ENCODE data around the gene ANKS1B.

ANKS1B gene

GRCh38 chr12:98736352-98737321 lies 1248.1 kb downstream of the ANKS1B start:
- Histone ChIP-seq H3K27me3 (ENCODE audit: control insufficient read depth in 2 of 2, insufficient read depth in 2 of 2, low read length in 2 of 2) (no peaks in the 10 kb centered on the region), H3K9ac (ENCODE audit: low read depth in 1 of 2, low read length in 2 of 2) (no peak overlapping the region), H3K9me3 (ENCODE audit: control insufficient read depth in 2 of 2, low read length in 2 of 2) (no peaks in the 10 kb centered on the region), H3K36me3 (ENCODE audit: control insufficient read depth in 2 of 2, insufficient read depth in 2 of 2, low read length in 2 of 2) (peaks cover 16 to 19% of the 10 kb centered on the region in 2 donors), H3K4me1 (ENCODE audit: control insufficient read depth in 2 of 2, insufficient read depth in 2 of 2, low read length in 2 of 2) (no peaks in the 10 kb centered on the region), H3K27ac (ENCODE audit: low read depth in 2 of 2, low read length in 2 of 2) (no peak overlapping the region), H3K4me3 (ENCODE audit: low read length in 2 of 2) (no peak overlapping the region)

GRCh38 chr12:98735821-98736220 lies 1248.9 kb downstream of the ANKS1B start:
- no peaks in the 10 kb centered on the region for H3K9me3 ChIP-seq (ENCODE audit: control insufficient read depth in 2 of 2, low read length in 2 of 2)
- H3K27ac ChIP-seq (ENCODE audit: low read depth in 2 of 2, low read length in 2 of 2): no peak overlapping the region
- H3K36me3 ChIP-seq (ENCODE audit: control insufficient read depth in 2 of 2, insufficient read depth in 2 of 2, low read length in 2 of 2): peaks cover 20 to 22% of the 10 kb centered on the region in 2 donors
- H3K4me1 ChIP-seq (ENCODE audit: control insufficient read depth in 2 of 2, insufficient read depth in 2 of 2, low read length in 2 of 2): no peaks in the 10 kb centered on the region
- no peaks in the 10 kb centered on the region for H3K27me3 ChIP-seq (ENCODE audit: control insufficient read depth in 2 of 2, insufficient read depth in 2 of 2, low read length in 2 of 2)
- H3K9ac ChIP-seq (ENCODE audit: low read depth in 1 of 2, low read length in 2 of 2): no peak overlapping the region
- H3K4me3 ChIP-seq (ENCODE audit: low read length in 2 of 2): no peak overlapping the region

- no peak overlapping the region for H3K4me3 ChIP-seq (ENCODE audit: low read length in 2 of 2)
- no peak overlapping the region for H3K27ac ChIP-seq (ENCODE audit: low read depth in 2 of 2, low read length in 2 of 2)
- no peaks in the 10 kb centered on the region for H3K9me3 ChIP-seq (ENCODE audit: control insufficient read depth in 2 of 2, low read length in 2 of 2)
- no peaks in the 10 kb centered on the region for H3K4me1 ChIP-seq (ENCODE audit: control insufficient read depth in 2 of 2, insufficient read depth in 2 of 2, low read length in 2 of 2)
- H3K9ac ChIP-seq (ENCODE audit: low read depth in 1 of 2, low read length in 2 of 2): no peak overlapping the region
- H3K36me3 ChIP-seq (ENCODE audit: control insufficient read depth in 2 of 2, insufficient read depth in 2 of 2, low read length in 2 of 2): peaks cover 32 to 36% of the 10 kb centered on the region in 2 donors
- H3K27me3 ChIP-seq (ENCODE audit: control insufficient read depth in 2 of 2, insufficient read depth in 2 of 2, low read length in 2 of 2): no peaks in the 10 kb centered on the region
Observed at GRCh38 chr12:98733667-98734350, 1250.9 kb downstream of the ANKS1B start.

GRCh38 chr12:98730412-98730811 lies 1254.3 kb downstream of the ANKS1B start:
- Histone ChIP-seq H3K27ac (ENCODE audit: low read depth in 2 of 2, low read length in 2 of 2) (no peak overlapping the region), H3K27me3 (ENCODE audit: control insufficient read depth in 2 of 2, insufficient read depth in 2 of 2, low read length in 2 of 2) (no peaks in the 10 kb centered on the region), H3K9ac (ENCODE audit: low read depth in 1 of 2, low read length in 2 of 2) (no peak overlapping the region), H3K4me3 (ENCODE audit: low read length in 2 of 2) (no peak overlapping the region), H3K36me3 (ENCODE audit: control insufficient read depth in 2 of 2, insufficient read depth in 2 of 2, low read length in 2 of 2) (peaks cover 51 to 52% of the 10 kb centered on the region in 2 donors), H3K9me3 (ENCODE audit: control insufficient read depth in 2 of 2, low read length in 2 of 2) (no peaks in the 10 kb centered on the region), H3K4me1 (ENCODE audit: control insufficient read depth in 2 of 2, insufficient read depth in 2 of 2, low read length in 2 of 2) (no peaks in the 10 kb centered on the region)

- peaks cover 52 to 59% of the 10 kb centered on the region in 2 donors for H3K36me3 ChIP-seq (ENCODE audit: control insufficient read depth in 2 of 2, insufficient read depth in 2 of 2, low read length in 2 of 2)
- H3K27me3 ChIP-seq (ENCODE audit: control insufficient read depth in 2 of 2, insufficient read depth in 2 of 2, low read length in 2 of 2): no peaks in the 10 kb centered on the region
- no peak overlapping the region for H3K9ac ChIP-seq (ENCODE audit: low read depth in 1 of 2, low read length in 2 of 2)
- no peaks in the 10 kb centered on the region for H3K9me3 ChIP-seq (ENCODE audit: control insufficient read depth in 2 of 2, low read length in 2 of 2)
- no peak overlapping the region for H3K4me3 ChIP-seq (ENCODE audit: low read length in 2 of 2)
- no peaks in the 10 kb centered on the region for H3K4me1 ChIP-seq (ENCODE audit: control insufficient read depth in 2 of 2, insufficient read depth in 2 of 2, low read length in 2 of 2)
- no peak overlapping the region for H3K27ac ChIP-seq (ENCODE audit: low read depth in 2 of 2, low read length in 2 of 2)
Observed at GRCh38 chr12:98727196-98727595, 1257.5 kb downstream of the ANKS1B start.

GRCh38 chr12:98725476-98726247 lies 1259.1 kb downstream of the ANKS1B start:
- no peak overlapping the region for H3K4me3 ChIP-seq (ENCODE audit: low read length in 2 of 2)
- H3K27me3 ChIP-seq (ENCODE audit: control insufficient read depth in 2 of 2, insufficient read depth in 2 of 2, low read length in 2 of 2): no peaks in the 10 kb centered on the region
- no peak overlapping the region for H3K9ac ChIP-seq (ENCODE audit: low read depth in 1 of 2, low read length in 2 of 2)
- no peaks in the 10 kb centered on the region for H3K4me1 ChIP-seq (ENCODE audit: control insufficient read depth in 2 of 2, insufficient read depth in 2 of 2, low read length in 2 of 2)
- H3K36me3 ChIP-seq (ENCODE audit: control insufficient read depth in 2 of 2, insufficient read depth in 2 of 2, low read length in 2 of 2): peaks cover 52% of the 10 kb centered on the region in 2 donors
- no peaks in the 10 kb centered on the region for H3K9me3 ChIP-seq (ENCODE audit: control insufficient read depth in 2 of 2, low read length in 2 of 2)
- no peak overlapping the region for H3K27ac ChIP-seq (ENCODE audit: low read depth in 2 of 2, low read length in 2 of 2)

GRCh38 chr12:98724384-98725155 lies 1260.2 kb downstream of the ANKS1B start:
- no peaks in the 10 kb centered on the region for H3K4me1 ChIP-seq (ENCODE audit: control insufficient read depth in 2 of 2, insufficient read depth in 2 of 2, low read length in 2 of 2)
- H3K9me3 ChIP-seq (ENCODE audit: control insufficient read depth in 2 of 2, low read length in 2 of 2): no peaks in the 10 kb centered on the region
- no peak overlapping the region for H3K9ac ChIP-seq (ENCODE audit: low read depth in 1 of 2, low read length in 2 of 2)
- no peaks in the 10 kb centered on the region for H3K27me3 ChIP-seq (ENCODE audit: control insufficient read depth in 2 of 2, insufficient read depth in 2 of 2, low read length in 2 of 2)
- H3K36me3 ChIP-seq (ENCODE audit: control insufficient read depth in 2 of 2, insufficient read depth in 2 of 2, low read length in 2 of 2): peaks cover 46% of the 10 kb centered on the region in 2 donors
- H3K27ac ChIP-seq (ENCODE audit: low read depth in 2 of 2, low read length in 2 of 2): no peak overlapping the region
- H3K4me3 ChIP-seq (ENCODE audit: low read length in 2 of 2): no peak overlapping the region

GRCh38 chr12:98721204-98721702 lies 1263.5 kb downstream of the ANKS1B start:
- Histone ChIP-seq H3K9ac (ENCODE audit: low read depth in 1 of 2, low read length in 2 of 2) (no peak overlapping the region), H3K9me3 (ENCODE audit: control insufficient read depth in 2 of 2, low read length in 2 of 2) (no peaks in the 10 kb centered on the region), H3K4me1 (ENCODE audit: control insufficient read depth in 2 of 2, insufficient read depth in 2 of 2, low read length in 2 of 2) (no peaks in the 10 kb centered on the region), H3K4me3 (ENCODE audit: low read length in 2 of 2) (no peak overlapping the region), H3K27ac (ENCODE audit: low read depth in 2 of 2, low read length in 2 of 2) (no peak overlapping the region), H3K36me3 (ENCODE audit: control insufficient read depth in 2 of 2, insufficient read depth in 2 of 2, low read length in 2 of 2) (peaks cover 27 to 37% of the 10 kb centered on the region in 2 donors), H3K27me3 (ENCODE audit: control insufficient read depth in 2 of 2, insufficient read depth in 2 of 2, low read length in 2 of 2) (no peaks in the 10 kb centered on the region)

Data from mucosa of rectum (tissue), 2 donors.